Measurements from ENCODE around the gene NFKB2.

The NFKB2 gene

GRCh38 chr10:102409604-102410428 lies 14.3 kb downstream of the NFKB2 start:
- no peak for DNase-seq

GRCh38 chr10:102410429-102411073 lies 15.0 kb downstream of the NFKB2 start:
- no peak for DNase-seq

GRCh38 chr10:102411341-102412255 lies 16.1 kb downstream of the NFKB2 start:
- no peak for DNase-seq

- DNase-seq = no peak
Observed at GRCh38 chr10:102412293-102412692, 16.8 kb downstream of the NFKB2 start.

- peak; percentile 58 for DNase-seq
Observed at GRCh38 chr10:102413053-102413705, 17.7 kb downstream of the NFKB2 start.

- no peak for DNase-seq
Observed at GRCh38 chr10:102413806-102414561, 18.5 kb downstream of the NFKB2 start.

GRCh38 chr10:102414749-102415148 lies 19.2 kb downstream of the NFKB2 start:
- DNase-seq = no peak

- DNase-seq = no peak
Observed at GRCh38 chr10:102416283-102416682, 20.8 kb downstream of the NFKB2 start.

- DNase-seq = no peak
Observed at GRCh38 chr10:102416695-102417094, 21.2 kb downstream of the NFKB2 start.

- peak; percentile 61 for DNase-seq
Observed at GRCh38 chr10:102418622-102419268, 23.2 kb downstream of the NFKB2 start, which contains the start of gene PSD. Gene PSD (minus strand): TSS chr10:102418785. CDS start chr10:102417038, 1,747 bp downstream.

GRCh38 chr10:102419269-102420180 lies 24.0 kb downstream of the NFKB2 start:
- peak; percentile 35 for DNase-seq

- DNase-seq = no peak
Observed at GRCh38 chr10:102420181-102420713, 24.7 kb downstream of the NFKB2 start.

GRCh38 chr10:102420714-102421506 lies 25.4 kb downstream of the NFKB2 start, which contains the start of gene FBXL15:
Gene FBXL15 (plus strand): TSS chr10:102420836. CDS start chr10:102421130, 294 bp downstream.
- DNase-seq = peak; percentile 84

GRCh38 chr10:102421507-102421756 lies 25.9 kb downstream of the NFKB2 start:
- DNase-seq = no peak

- DNase-seq = no peak
Observed at GRCh38 chr10:102421757-102422512, 26.4 kb downstream of the NFKB2 start.

- no peak for DNase-seq
Observed at GRCh38 chr10:102422545-102423129, 27.1 kb downstream of the NFKB2 start.

GRCh38 chr10:102423372-102423968 lies 28.0 kb downstream of the NFKB2 start:
- no peak for DNase-seq

GRCh38 chr10:102424145-102424544 lies 28.6 kb downstream of the NFKB2 start:
- no peak for DNase-seq

Data from DMS79 (cell line).